Endodermal cell (in vitro differentiated cells): ENCODE data around the gene AGPAT3. TPM values are rescaled to one million over a fixed set of nuclear protein-coding genes. Genes with fewer than 3 reads are reported as not detected.
A peak's percentile ranks its signal among the peaks of the same experiment; 100 is the strongest.

Experiments used
- DNase-seq: peaks from one replicate; pipeline ENCODE4 v3.0.0-alpha.2; 2017
- H3K27ac ChIP-seq: 2 replicates; pipeline ENCODE4 v1.5.1; 2013; ENCODE audit warnings: mild to moderate bottlenecking, low read depth, low read length, moderate library complexity
- H3K27me3 ChIP-seq: 2 replicates; pipeline ENCODE4 v1.6.1; 2013; ENCODE audit warnings: mild to moderate bottlenecking, low read length, moderate library complexity; ENCODE audit not compliant: insufficient read depth, control insufficient read depth, poor library complexity, severe bottlenecking
- H3K36me3 ChIP-seq: 2 replicates; pipeline ENCODE4 v1.7.0; 2013; ENCODE audit warnings: mild to moderate bottlenecking, low read length, moderate library complexity; ENCODE audit not compliant: control insufficient read depth, insufficient read depth
- H3K4me1 ChIP-seq: one replicate; pipeline ENCODE4 v1.7.0; 2013; ENCODE audit warnings: low read length; ENCODE audit not compliant: control insufficient read depth, insufficient read depth
- H3K4me3 ChIP-seq: 2 replicates; pipeline ENCODE4 v1.5.1; 2013; ENCODE audit warnings: mild to moderate bottlenecking, low read length, moderate library complexity
- H3K9ac ChIP-seq: 2 replicates; pipeline ENCODE4 v1.6.1; 2013; ENCODE audit warnings: mild to moderate bottlenecking, low read length, moderate library complexity; ENCODE audit not compliant: poor library complexity, severe bottlenecking; ENCODE audit errors: extremely low read depth
- H3K9me3 ChIP-seq: 2 replicates; pipeline ENCODE4 v1.6.1; 2013; ENCODE audit warnings: mild to moderate bottlenecking, low read length, moderate library complexity; ENCODE audit not compliant: control insufficient read depth
- H3K27ac Mint-ChIP-seq: 2 replicates; pipeline ENCODE4 v1.8.0; 2020; ENCODE audit warnings: mixed read lengths
- H3K27me3 Mint-ChIP-seq: 2 replicates; pipeline ENCODE4 v1.8.0; 2021; ENCODE audit warnings: mild to moderate bottlenecking, mixed read lengths; ENCODE audit not compliant: insufficient read depth
- H3K36me3 Mint-ChIP-seq: 2 replicates; pipeline ENCODE4 v1.8.0; 2020; ENCODE audit warnings: low read depth, mixed read lengths
- H3K4me1 Mint-ChIP-seq: 2 replicates; pipeline ENCODE4 v1.8.0; 2020; ENCODE audit warnings: mixed read lengths
- H3K4me3 Mint-ChIP-seq: 2 replicates; pipeline ENCODE4 v1.8.0; 2020; ENCODE audit warnings: mild to moderate bottlenecking, moderate library complexity, mixed read lengths
- H3K9me3 Mint-ChIP-seq: 2 replicates; pipeline ENCODE4 v1.8.0; 2020; ENCODE audit warnings: mild to moderate bottlenecking, mixed read lengths
- WGBS, 2 experiments: methylation state at CpG; one replicate each; pipeline versions ENCODE4 v1.1.5 to v1.1.7; 2013; ENCODE audit warnings: missing lambda C conversion rate in 2 of 2, mixed read lengths in 1 of 2; ENCODE audit not compliant: insufficient coverage in 1 of 2, insufficient read length in 1 of 2; 5-methylcytosine and 5-hydroxymethylcytosine counted together
- total RNA-seq, 2 donors: library from RNA; stranded (reverse); fragmentation: NEBNext Ultra II Directional in 1 of 2; extraction: Animal tissue kit (Norgen Biotek cat#: 25700) in 1 of 2; gene quantifications; 2 replicates in 1 of 2; 3 replicates in 1 of 2; pipeline ENCODE4 v1.2.1, GENCODE V29; 2021
- TF ChIP-seq, protein P1 (sequence below): fragments of 200-600 bp; sonication (generic); conservative IDR thresholded peaks from 2 replicates; pipeline ENCODE4 v1.5.0; 2021; ENCODE audit warnings: antibody characterized with exemption, mild to moderate bottlenecking

Gene AGPAT3
- total RNA-seq, 2 donors from 2014 or later, result 44.0 to 74.4 TPM

DNA sequence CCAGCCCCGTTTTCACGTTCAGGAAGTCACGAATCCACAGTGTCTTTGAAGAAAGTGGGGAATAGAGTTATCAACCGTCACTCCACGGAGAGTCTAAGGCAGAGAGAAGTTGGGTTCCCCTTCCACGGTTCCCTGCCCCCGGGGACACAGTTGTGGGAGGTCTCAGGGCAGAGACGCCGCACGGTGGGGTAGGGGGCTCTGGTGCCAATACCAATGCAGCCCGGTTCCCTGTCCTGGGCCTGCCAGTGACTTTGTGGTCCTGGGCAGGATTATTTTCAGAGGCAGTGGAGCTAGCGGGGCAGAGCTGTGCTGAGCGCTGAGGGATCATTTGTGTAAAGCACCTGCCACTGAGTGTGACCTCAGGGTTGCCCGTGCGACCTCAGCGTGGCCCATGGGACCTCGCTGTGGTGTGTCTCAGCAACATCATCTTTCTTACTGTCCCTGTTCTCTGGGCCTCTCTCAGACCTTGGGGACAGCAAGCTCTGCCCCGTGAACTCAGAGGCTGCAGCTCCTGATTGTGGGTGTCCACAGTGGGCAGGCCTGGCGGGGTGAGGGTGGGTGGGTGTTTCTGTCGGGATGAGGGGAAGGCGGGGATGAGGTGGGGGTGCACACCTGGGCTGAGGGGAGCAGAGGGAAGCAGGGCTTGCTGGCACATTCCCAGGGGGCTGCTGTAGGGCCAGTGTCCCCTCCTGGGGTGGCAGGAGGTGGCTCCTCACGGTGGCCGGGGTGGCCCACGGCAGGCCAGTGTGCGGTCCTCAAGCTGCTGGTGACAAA, 65.2 kb downstream of the AGPAT3 start:
- Mint-ChIP-seq H3K9me3 (no peaks in the 10 kb centered on the region), H3K4me3 (no peak overlapping the region), H3K27ac (peak overlapping the region; percentile 80), H3K36me3 (peaks cover 16% of the 10 kb centered on the region), H3K4me1 (peaks cover 28% of the 10 kb centered on the region), H3K27me3 (no peaks in the 10 kb centered on the region)
- Histone ChIP-seq H3K27ac (no peak overlapping the region), H3K4me3 (no peak overlapping the region), H3K27me3 (no peaks in the 10 kb centered on the region), H3K9ac (no peak overlapping the region), H3K4me1 (no peaks in the 10 kb centered on the region), H3K36me3 (peaks cover 10% of the 10 kb centered on the region), H3K9me3 (no peaks in the 10 kb centered on the region)
- 94% methylated on average over 16 to 25 of the region's 25 CpGs for WGBS, 2 experiments
- no peak for DNase-seq
- TF ChIP-seq, protein P1, sequence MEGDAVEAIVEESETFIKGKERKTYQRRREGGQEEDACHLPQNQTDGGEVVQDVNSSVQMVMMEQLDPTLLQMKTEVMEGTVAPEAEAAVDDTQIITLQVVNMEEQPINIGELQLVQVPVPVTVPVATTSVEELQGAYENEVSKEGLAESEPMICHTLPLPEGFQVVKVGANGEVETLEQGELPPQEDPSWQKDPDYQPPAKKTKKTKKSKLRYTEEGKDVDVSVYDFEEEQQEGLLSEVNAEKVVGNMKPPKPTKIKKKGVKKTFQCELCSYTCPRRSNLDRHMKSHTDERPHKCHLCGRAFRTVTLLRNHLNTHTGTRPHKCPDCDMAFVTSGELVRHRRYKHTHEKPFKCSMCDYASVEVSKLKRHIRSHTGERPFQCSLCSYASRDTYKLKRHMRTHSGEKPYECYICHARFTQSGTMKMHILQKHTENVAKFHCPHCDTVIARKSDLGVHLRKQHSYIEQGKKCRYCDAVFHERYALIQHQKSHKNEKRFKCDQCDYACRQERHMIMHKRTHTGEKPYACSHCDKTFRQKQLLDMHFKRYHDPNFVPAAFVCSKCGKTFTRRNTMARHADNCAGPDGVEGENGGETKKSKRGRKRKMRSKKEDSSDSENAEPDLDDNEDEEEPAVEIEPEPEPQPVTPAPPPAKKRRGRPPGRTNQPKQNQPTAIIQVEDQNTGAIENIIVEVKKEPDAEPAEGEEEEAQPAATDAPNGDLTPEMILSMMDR, result peak; percentile 15

DNA sequence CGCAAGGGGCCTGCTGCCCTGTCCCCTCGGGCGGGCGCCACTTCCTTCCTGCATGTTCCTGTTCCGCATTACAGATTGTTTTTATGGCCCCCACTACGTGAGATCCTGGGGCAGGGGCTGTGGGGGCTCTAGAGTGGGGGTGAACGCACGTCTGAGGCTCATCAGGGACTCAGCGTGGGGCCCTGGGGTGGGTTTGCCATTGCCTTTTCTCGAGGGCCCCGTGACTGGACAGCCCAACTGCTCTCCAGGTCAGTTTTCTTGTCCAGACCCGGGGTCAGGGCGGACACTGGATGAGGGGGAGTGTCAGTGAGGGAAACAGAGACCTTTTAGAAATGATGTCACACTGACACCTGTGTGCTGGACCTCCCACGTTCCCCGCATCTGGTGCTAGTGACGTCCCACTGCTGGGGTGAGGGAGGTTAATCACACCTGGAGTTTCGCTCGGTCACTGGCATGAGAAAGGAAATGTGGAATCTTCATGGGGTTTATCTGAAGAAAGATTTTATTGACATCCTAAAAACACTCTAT, 65.9 kb downstream of the AGPAT3 start:
- TF ChIP-seq, protein P1, result no peak

DNA sequence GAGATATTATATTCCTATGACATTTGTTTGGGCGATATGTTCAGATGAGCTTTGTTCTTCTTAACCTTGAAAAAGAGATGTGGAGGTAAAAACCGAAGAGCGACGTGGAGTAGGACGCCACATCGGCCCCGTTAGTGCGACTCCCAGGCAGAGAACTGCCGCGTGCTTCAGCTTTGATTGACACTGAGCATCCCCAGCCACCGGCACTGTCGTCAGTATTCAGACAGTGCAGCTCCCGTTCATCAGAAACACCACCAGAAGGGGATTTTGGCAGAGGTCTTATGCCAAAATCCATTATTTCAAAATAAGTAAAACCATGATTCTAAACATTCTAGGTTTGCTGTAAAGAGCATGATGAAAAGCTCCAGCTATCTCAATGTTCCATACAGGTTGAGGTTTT, 66.5 kb downstream of the AGPAT3 start:
- TF ChIP-seq, protein P1, result no peak
- Mint-ChIP-seq H3K4me1 (peaks cover 21% of the 10 kb centered on the region), H3K27me3 (no peaks in the 10 kb centered on the region), H3K4me3 (no peak overlapping the region), H3K27ac (no peak overlapping the region), H3K9me3 (no peaks in the 10 kb centered on the region), H3K36me3 (peaks cover 16% of the 10 kb centered on the region)
- no peak overlapping the region for H3K9ac ChIP-seq
- H3K4me3 ChIP-seq, result no peak overlapping the region
- H3K9me3 ChIP-seq, result no peaks in the 10 kb centered on the region
- no peaks in the 10 kb centered on the region for H3K4me1 ChIP-seq
- H3K27me3 ChIP-seq, result no peaks in the 10 kb centered on the region
- no peak overlapping the region for H3K27ac ChIP-seq
- 94 to 96% methylated on average over 12 to 13 of the region's 13 CpGs for WGBS, 2 experiments
- no peak for DNase-seq
- peaks cover 10% of the 10 kb centered on the region for H3K36me3 ChIP-seq

More for the DNA sequence above, 65.9 kb downstream of the AGPAT3 start:
- Histone ChIP-seq H3K9me3 (no peaks in the 10 kb centered on the region), H3K4me1 (no peaks in the 10 kb centered on the region), H3K36me3 (peaks cover 10% of the 10 kb centered on the region), H3K27me3 (no peaks in the 10 kb centered on the region), H3K9ac (no peak overlapping the region), H3K4me3 (no peak overlapping the region), H3K27ac (no peak overlapping the region)
- no peaks in the 10 kb centered on the region for H3K27me3 Mint-ChIP-seq
- peaks cover 21% of the 10 kb centered on the region for H3K4me1 Mint-ChIP-seq
- H3K9me3 Mint-ChIP-seq, result no peaks in the 10 kb centered on the region
- H3K36me3 Mint-ChIP-seq, result peaks cover 16% of the 10 kb centered on the region
- H3K4me3 Mint-ChIP-seq, result no peak overlapping the region
- DNase-seq, result no peak
- WGBS, 2 experiments, result 85 to 93% methylated on average over 8 to 18 of the region's 18 CpGs
- H3K27ac Mint-ChIP-seq, result no peak overlapping the region
